Lung (tissue), 12 donors: ENCODE data around the gene HYAL3. TPM values are rescaled to one million over a fixed set of nuclear protein-coding genes. Genes with fewer than 3 reads are reported as not detected.

Experiments used
- ATAC-seq: fragments of 200-7000 bp; cut with Tn5 transposase; one replicate; pipeline ENCODE4 v1.9.1; 2020; ENCODE audit warnings: moderate number of reproducible peaks; ENCODE audit not compliant: insufficient read depth, low FRiP score
- DNase-seq, 3 donors: peaks; one replicate each; pipeline ENCODE4 v3.0.0-alpha.2; 2013 to 2017
- H3K27ac ChIP-seq, 2 donors: one replicate each; pipeline ENCODE4 v1.5.1; 2013; ENCODE audit warnings: mild to moderate bottlenecking in 2 of 2, moderate library complexity in 2 of 2, control low read depth in 1 of 2, inconsistent platforms in 1 of 2, low read depth in 1 of 2, low read length in 1 of 2
- H3K27me3 ChIP-seq, 3 donors: one replicate each; pipeline ENCODE4 v1.5.1; 2013; ENCODE audit warnings: low read length in 2 of 3; ENCODE audit not compliant: control insufficient read depth in 3 of 3, insufficient read depth in 3 of 3
- H3K36me3 ChIP-seq, 4 donors: one replicate each; pipeline ENCODE4 v1.5.1; 2013; ENCODE audit warnings: low read length in 4 of 4, mild to moderate bottlenecking in 1 of 4, moderate library complexity in 1 of 4; ENCODE audit not compliant: control insufficient read depth in 4 of 4, insufficient read depth in 4 of 4
- H3K4me1 ChIP-seq, 5 donors: one replicate each; pipeline ENCODE4 v1.5.1; 2013; ENCODE audit warnings: low read length in 5 of 5, mild to moderate bottlenecking in 2 of 5, moderate library complexity in 1 of 5; ENCODE audit not compliant: control insufficient read depth in 5 of 5, insufficient read depth in 5 of 5
- H3K4me3 ChIP-seq: one replicate; pipeline ENCODE4 v1.5.1; 2013; ENCODE audit warnings: mild to moderate bottlenecking, control low read depth, moderate library complexity
- H3K9ac ChIP-seq, 2 donors: one replicate each; pipeline ENCODE4 v1.5.1; 2013; ENCODE audit warnings: low read length in 2 of 2, control low read depth in 1 of 2; ENCODE audit not compliant: insufficient read depth in 1 of 2
- H3K9me3 ChIP-seq, 4 donors: one replicate each; pipeline ENCODE4 v1.5.1; 2013; ENCODE audit warnings: low read length in 3 of 4, mild to moderate bottlenecking in 1 of 4, moderate library complexity in 1 of 4; ENCODE audit not compliant: control insufficient read depth in 4 of 4, insufficient read depth in 3 of 4
- CTCF ChIP-seq: IDR thresholded peaks from 2 replicates; pipeline ENCODE4 v1.5.1; 2012; ENCODE audit warnings: mild to moderate bottlenecking; ENCODE audit errors: control extremely low read depth, extremely low read depth
- WGBS, 2 donors: extraction: QIAGEN DNeasy Blood & Tissue Kit; methylation state at CpG; one replicate each; pipeline ENCODE4 v1.1.7; 2013; 5-methylcytosine and 5-hydroxymethylcytosine counted together
- polyA plus RNA-seq, 2 donors: library from polyadenylated mRNA; stranded (reverse); fragments of 200-250 nt; gene quantifications; one replicate each; pipeline ENCODE4 v1.2.1, GENCODE V29; 2013
- total RNA-seq, 2 donors: library from RNA; depleted of rRNA in 1 of 2; stranded (reverse); fragments of >200 nt in 1 of 2; gene quantifications; one replicate each; pipeline ENCODE4 v1.2.1, GENCODE V29; 2014 to 2021
- donor health status: control.
- donor health status: control.
- donor health status: Bipolar disorder and iron deficiency.
- donor health status: healthy.
- donor health status: DM: yes; HTN: yes; CAD: no.

HYAL3 gene
- total and polyA plus RNA-seq, 4 donors, result 1.4 to 4.9 (median 3.3) TPM

- no peak overlapping the region for H3K9ac ChIP-seq
- no peaks in the 10 kb centered on the region for H3K9me3 ChIP-seq
- no peaks in the 10 kb centered on the region for H3K27me3 ChIP-seq
- TF ChIP-seq CTCF, result no peak
- DNase-seq (no peak), ATAC-seq (no peak)
- H3K4me1 ChIP-seq, result peaks cover 0 to 14% (median 3%) of the 10 kb centered on the region in 5 donors
- WGBS, 2 donors, result 89 to 94% methylated on average over 16 of the region's 16 CpGs
- peaks cover 3 to 43% (median 12%) of the 10 kb centered on the region in 4 donors for H3K36me3 ChIP-seq
- no peak overlapping the region for H3K4me3 ChIP-seq
- H3K27ac ChIP-seq, result no peak overlapping the region
Measured at GRCh38 chr3:50290161-50290641, 9.0 kb downstream of the HYAL3 start.

- ATAC-seq, result no peak
- WGBS, 2 donors, result 92 to 97% methylated on average over 6 of the region's 6 CpGs
- Histone ChIP-seq H3K36me3 (peaks cover 3 to 43% (median 12%) of the 10 kb centered on the region in 4 donors), H3K27me3 (no peaks in the 10 kb centered on the region), H3K9me3 (no peaks in the 10 kb centered on the region), H3K4me1 (peaks cover 0 to 14% (median 3%) of the 10 kb centered on the region in 5 donors), H3K9ac (no peak overlapping the region), H3K4me3 (no peak overlapping the region), H3K27ac (no peak overlapping the region)
- DNase-seq, result no peak
- TF ChIP-seq CTCF, result no peak
Measured at GRCh38 chr3:50289130-50289529, 10.1 kb downstream of the HYAL3 start.

DNA sequence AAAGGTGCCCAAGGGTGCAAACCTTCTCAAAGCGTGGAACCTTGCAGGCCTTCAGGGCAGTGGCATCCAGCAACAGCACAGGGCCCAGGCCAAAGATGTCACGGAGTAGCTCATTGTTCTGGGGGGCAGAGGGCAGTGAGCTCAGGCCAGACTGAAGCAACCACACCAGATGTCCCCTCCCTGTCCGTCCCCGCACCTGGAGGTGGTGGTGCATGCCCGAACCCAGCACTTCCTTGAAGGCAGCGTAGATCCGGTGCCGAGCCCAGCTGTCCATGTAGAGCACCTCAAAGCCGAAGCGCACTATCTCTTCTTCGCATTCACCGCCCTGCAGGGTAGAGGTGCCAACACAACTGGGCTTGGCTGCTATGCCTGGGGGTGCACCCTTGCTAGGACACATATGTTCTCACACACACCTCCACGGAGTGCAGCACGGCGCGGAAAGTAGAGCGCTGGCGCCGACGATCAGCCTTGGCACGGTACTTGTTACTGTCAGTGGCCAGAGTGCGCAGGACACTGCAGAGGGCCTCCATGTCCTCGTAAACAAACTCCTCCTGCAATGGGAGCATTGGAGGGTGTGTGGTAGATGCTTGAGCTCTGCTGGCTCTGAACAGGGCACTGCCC lies 10.7 kb downstream of the HYAL3 start:
- H3K9ac ChIP-seq, result no peak overlapping the region
- no peak for DNase-seq
- no peak for ATAC-seq
- H3K9me3 ChIP-seq, result no peaks in the 10 kb centered on the region
- no peak for TF ChIP-seq CTCF
- WGBS, 2 donors, result 93 to 98% methylated on average over 23 of the region's 23 CpGs
- no peak overlapping the region for H3K27ac ChIP-seq
- no peaks in the 10 kb centered on the region for H3K27me3 ChIP-seq
- H3K4me3 ChIP-seq, result no peak overlapping the region
- H3K36me3 ChIP-seq, result peaks cover 3 to 43% (median 12%) of the 10 kb centered on the region in 4 donors
- peaks cover 0 to 14% (median 3%) of the 10 kb centered on the region in 5 donors for H3K4me1 ChIP-seq
